ENCODE data around the gene ZNF69. TPM values are rescaled to one million over a fixed set of nuclear protein-coding genes. Genes with fewer than 3 reads are reported as not detected.

The ZNF69 gene
- total RNA-seq, 1 experiment from 2014 or later: 7.0 TPM

Other genes with a start within 250 kb of the ZNF69 start
- gene ZNF823, start 148.8 kb upstream of the ZNF69 start, total RNA-seq (2014; rRNA removed; shearing (Covaris generic)): 4.5 and 8.6 TPM in 2 replicates
- 2.3 and 4.1 TPM in 2 replicates for gene ZNF441, start 120.8 kb upstream of the ZNF69 start, total RNA-seq (2014; rRNA removed; shearing (Covaris generic))
- 0.23 and 5.3 TPM in 2 replicates for gene ZNF491, start 89.3 kb upstream of the ZNF69 start, total RNA-seq (2014; rRNA removed; shearing (Covaris generic))
- gene ZNF440, start 73.5 kb upstream of the ZNF69 start, total RNA-seq (2014; rRNA removed; shearing (Covaris generic)): 2.9 and 5.2 TPM in 2 replicates
- gene ZNF439, start 39.1 kb upstream of the ZNF69 start, total RNA-seq (2014; rRNA removed; shearing (Covaris generic)): 2.9 and 4.8 TPM in 2 replicates
- 5.7 and 8.7 TPM in 2 replicates for gene ZNF700, start 37.3 kb downstream of the ZNF69 start, total RNA-seq (2014; rRNA removed; shearing (Covaris generic))
- not detected in 2 replicates for gene ZNF763, start 77.3 kb downstream of the ZNF69 start, total RNA-seq (2014; rRNA removed; shearing (Covaris generic))
- 3.3 and 9.7 TPM in 2 replicates for gene ZNF433, start 147.9 kb downstream of the ZNF69 start, total RNA-seq (2014; rRNA removed; shearing (Covaris generic))
- 0.57 TPM in 1 of 2 replicates, not detected in the other for gene ZNF878, start 165.2 kb downstream of the ZNF69 start, total RNA-seq (2014; rRNA removed; shearing (Covaris generic))
- 2.4 and 4.4 TPM in 2 replicates for gene ZNF844, start 176.9 kb downstream of the ZNF69 start, total RNA-seq (2014; rRNA removed; shearing (Covaris generic))